IPS-18c (cell line): ENCODE data around the gene GIT1.

Experiments
- H3K4me3 ChIP-seq: 2 replicates; pipeline ENCODE4 v1.7.0; 2013; ENCODE audit warnings: low read depth, mild to moderate bottlenecking, low read length, moderate library complexity; ENCODE audit not compliant: insufficient read depth
- H3K9me3 ChIP-seq: one replicate; pipeline ENCODE4 v1.6.1; 2013; ENCODE audit warnings: mild to moderate bottlenecking, low read length, moderate library complexity; ENCODE audit not compliant: control insufficient read depth, insufficient read depth

GIT1 gene

GRCh38 chr17:29588017-29588561, 1.4 kb downstream of the GIT1 start:
- H3K9me3 ChIP-seq, result no peaks in the 10 kb centered on the region
- H3K4me3 ChIP-seq, result peak overlapping the region; percentile 78

DNA sequence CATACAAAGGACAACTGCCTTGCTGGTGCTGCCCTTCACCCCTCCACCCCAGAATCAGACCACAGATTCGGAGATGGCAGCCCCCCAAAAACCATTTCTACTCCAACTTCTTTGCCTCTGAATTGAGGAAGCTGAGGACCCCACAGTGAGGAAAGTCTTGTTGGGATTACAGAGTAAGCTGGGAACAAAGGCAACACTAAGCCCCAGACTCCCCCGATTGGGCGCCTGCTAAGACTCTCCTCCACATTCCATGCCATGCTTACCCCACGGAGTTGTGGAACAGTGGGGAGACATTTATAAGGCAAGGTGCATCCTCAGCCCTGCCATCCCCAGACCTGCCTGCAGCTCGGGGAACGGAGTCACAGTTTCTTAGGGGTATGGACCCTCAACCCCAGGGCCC, 1.9 kb downstream of the GIT1 start:
- H3K9me3 ChIP-seq, result no peaks in the 10 kb centered on the region
- H3K4me3 ChIP-seq, result peak overlapping the region; percentile 78; the same call in 1 of the 2 replicates

GRCh38 chr17:29586676-29587469, 2.6 kb downstream of the GIT1 start:
- no peaks in the 10 kb centered on the region for H3K9me3 ChIP-seq
- no peak overlapping the region for H3K4me3 ChIP-seq

DNA sequence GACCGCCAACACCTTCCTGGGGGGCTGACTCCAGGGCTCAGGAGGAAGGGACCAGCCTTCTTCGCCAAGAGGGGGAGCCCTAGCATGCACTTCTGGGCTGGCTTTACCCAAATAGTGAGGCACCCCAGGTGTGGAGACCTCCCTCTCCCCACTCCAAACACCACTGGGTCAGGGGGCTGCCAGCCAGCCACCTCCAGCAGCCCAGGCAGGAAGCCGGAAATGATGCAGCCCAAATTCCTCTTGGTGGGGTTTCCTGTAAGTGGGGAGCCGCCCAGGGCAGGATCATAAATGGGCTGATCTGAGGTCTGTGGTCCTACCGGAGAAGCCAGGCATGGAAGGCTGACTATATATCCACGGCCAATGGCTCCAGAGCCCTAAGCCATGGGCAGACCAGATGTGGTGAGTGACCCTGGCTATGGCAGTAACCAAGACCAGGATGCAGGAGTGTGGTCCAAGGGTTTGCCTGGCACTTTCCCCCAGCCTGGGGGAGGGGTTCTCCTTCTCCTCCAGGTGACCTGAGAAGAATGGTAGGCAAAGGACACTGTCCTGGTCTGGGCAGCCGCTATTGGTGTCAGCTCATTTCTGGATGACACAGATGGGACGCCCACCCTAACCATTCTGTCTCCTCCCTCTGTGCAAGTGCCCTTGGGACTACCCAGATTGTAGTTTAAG, 4.2 kb downstream of the GIT1 start:
- Histone ChIP-seq H3K4me3 (no peak overlapping the region), H3K9me3 (no peaks in the 10 kb centered on the region)

GRCh38 chr17:29584452-29585079, 4.9 kb downstream of the GIT1 start:
- Histone ChIP-seq H3K4me3 (no peak overlapping the region), H3K9me3 (no peaks in the 10 kb centered on the region)

GRCh38 chr17:29583324-29584248, 5.9 kb downstream of the GIT1 start:
- no peaks in the 10 kb centered on the region for H3K9me3 ChIP-seq
- no peak overlapping the region for H3K4me3 ChIP-seq

- H3K9me3 ChIP-seq, result no peaks in the 10 kb centered on the region
- no peak overlapping the region for H3K4me3 ChIP-seq
Measured at GRCh38 chr17:29582772-29583171, 6.7 kb downstream of the GIT1 start.

GRCh38 chr17:29582254-29582765, 7.1 kb downstream of the GIT1 start:
- H3K4me3 ChIP-seq, result no peak overlapping the region
- no peaks in the 10 kb centered on the region for H3K9me3 ChIP-seq

- H3K4me3 ChIP-seq, result no peak overlapping the region
- no peaks in the 10 kb centered on the region for H3K9me3 ChIP-seq
Measured at GRCh38 chr17:29581583-29582253, 7.7 kb downstream of the GIT1 start.

GRCh38 chr17:29579866-29580771, 9.3 kb downstream of the GIT1 start:
- no peak overlapping the region for H3K4me3 ChIP-seq
- H3K9me3 ChIP-seq, result peaks cover 2% of the 10 kb centered on the region

GRCh38 chr17:29578626-29579485, 10.6 kb downstream of the GIT1 start:
- no peak overlapping the region for H3K4me3 ChIP-seq
- peaks cover 2% of the 10 kb centered on the region for H3K9me3 ChIP-seq

- Histone ChIP-seq H3K4me3 (no peak overlapping the region), H3K9me3 (peaks cover 2% of the 10 kb centered on the region)
Measured at GRCh38 chr17:29577385-29578211, 11.8 kb downstream of the GIT1 start.

- Histone ChIP-seq H3K9me3 (peaks cover 4% of the 10 kb centered on the region), H3K4me3 (no peak overlapping the region)
Measured at GRCh38 chr17:29577001-29577370, 12.5 kb downstream of the GIT1 start.
